ENCODE results near the gene RUNX3.
"Not testable (repeated sequence)": the region's sequence is repeated elsewhere in the genome, so short reads cannot be mapped to it uniquely, and the experiment has no call there.

The RUNX3 gene

GRCh38 chr1:24901791-24902470 lies 28.1 kb downstream of the RUNX3 start:
- DNase-seq (ENCODE audit: low read depth), result no peak

GRCh38 chr1:24900985-24901781 lies 28.9 kb downstream of the RUNX3 start:
- DNase-seq (ENCODE audit: low read depth), result no peak

DNA sequence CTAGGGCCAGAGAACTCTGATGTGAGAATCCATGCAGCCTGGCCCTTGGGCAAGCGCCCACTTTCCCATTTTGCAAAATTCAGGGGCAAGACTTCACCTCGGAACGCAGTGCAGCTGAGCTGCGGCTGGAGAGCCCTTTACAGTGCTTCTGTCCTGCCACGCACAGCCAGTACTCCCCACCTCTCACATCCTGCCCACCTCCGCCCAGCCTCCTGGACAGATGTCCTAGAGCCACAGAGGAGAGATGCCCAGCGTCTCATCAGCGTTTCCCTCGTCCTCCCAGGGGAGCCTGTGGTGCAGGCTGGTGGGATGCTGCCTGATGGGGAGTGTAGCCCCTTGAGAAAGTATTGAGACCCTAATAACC lies 29.6 kb downstream of the RUNX3 start:
- no peak for DNase-seq (ENCODE audit: low read depth)

GRCh38 chr1:24899581-24900485 lies 30.2 kb downstream of the RUNX3 start:
- no peak for DNase-seq (ENCODE audit: low read depth)

- DNase-seq (ENCODE audit: low read depth), result no peak
Measured at GRCh38 chr1:24898909-24899439, 31.1 kb downstream of the RUNX3 start.

GRCh38 chr1:24898152-24898908 lies 31.7 kb downstream of the RUNX3 start:
- DNase-seq (ENCODE audit: low read depth), result no peak

DNA sequence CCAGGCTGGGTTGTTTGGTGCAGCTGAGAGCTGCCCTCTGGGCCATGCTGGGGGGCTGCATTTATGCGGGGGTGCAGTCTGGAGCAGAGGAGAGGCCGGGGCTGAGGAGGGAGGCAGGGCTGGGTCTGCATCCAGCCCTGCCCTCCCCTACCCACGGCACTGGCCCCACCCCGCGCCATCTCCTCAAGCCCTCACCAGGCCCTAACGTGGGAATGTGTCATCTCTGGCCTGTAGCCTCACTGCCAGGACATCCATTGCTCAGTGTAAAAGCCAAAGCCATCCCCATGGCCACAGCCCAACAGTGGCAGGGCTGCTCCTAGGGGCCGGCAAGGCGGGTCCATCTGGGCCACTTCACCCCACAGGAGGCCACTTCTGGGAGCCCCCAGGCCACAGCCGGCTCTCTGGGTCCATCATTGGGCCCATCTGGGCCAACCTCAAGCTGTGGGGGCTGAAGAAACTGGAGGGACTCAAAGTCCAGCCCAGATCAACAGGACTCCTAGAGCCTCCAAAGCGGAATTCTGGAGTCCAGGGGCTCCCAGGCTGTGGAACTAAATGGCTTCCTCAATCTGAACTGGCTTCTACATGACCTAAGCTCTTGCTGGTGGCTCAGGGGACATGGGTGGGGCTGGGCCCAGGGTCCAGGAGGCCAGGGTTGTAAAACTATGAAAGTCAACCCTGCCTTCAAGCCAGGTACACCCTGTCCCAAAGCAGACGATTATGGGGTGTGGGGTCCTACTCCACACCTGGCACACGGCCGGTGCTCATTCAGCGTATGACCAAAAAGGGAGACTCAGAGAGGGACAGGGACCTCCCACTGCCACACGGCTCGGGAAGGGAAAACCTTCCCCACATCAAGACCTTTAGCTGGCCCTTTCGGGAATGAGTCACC lies 32.6 kb downstream of the RUNX3 start:
- DNase-seq (ENCODE audit: low read depth), result no peak

DNA sequence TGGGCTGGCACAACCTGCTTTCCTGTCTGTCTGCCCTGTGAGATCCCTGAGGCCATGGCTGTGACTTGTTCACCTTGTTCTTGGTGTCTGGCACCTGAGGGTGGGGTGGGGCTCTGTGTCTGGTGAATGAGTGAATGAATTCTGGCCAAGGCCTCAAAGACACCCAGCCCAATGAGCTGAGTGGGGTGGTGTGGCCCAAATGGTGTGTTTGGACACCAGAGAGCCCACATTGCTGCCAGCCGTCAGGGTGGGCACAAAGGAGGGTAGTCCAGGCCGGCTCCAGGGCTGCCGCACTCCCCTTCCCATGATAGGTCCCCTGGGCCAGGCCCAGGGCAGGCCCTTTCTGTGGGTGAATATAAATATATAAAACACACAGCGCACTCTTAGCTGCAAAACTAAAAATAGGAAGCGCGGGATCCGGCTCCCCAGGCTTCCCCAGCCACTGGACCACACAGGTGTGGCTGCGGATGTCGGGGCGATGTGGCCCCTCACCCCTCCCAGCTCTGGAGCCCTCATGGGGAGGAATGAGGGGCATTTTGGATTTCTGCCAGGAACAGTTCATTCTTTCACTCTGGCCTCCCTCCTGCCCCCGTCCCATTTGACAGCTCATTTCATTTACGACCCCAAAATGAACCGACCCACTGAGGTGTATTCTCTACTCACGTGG lies 33.3 kb downstream of the RUNX3 start:
- no peak for DNase-seq (ENCODE audit: low read depth)

DNA sequence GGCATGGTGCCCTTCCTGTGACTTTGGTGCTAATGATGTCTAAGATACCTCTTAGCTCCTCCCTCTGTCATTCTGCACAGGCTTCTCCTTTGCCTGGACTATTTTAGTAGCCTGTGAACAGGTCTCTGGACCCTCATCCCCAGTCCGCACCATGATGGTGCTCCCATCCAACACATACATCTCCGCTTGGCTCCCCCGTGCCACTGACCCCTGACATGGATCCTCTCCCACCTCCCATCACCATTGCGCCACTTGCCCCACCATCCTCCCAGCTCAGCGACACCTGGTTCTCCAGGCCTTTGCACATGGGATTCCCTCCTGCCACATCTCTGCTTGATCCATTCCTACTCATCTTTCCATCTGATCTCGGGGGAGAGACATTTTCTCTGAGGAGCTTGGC lies 33.9 kb downstream of the RUNX3 start:
- no peak for DNase-seq (ENCODE audit: low read depth)

DNA sequence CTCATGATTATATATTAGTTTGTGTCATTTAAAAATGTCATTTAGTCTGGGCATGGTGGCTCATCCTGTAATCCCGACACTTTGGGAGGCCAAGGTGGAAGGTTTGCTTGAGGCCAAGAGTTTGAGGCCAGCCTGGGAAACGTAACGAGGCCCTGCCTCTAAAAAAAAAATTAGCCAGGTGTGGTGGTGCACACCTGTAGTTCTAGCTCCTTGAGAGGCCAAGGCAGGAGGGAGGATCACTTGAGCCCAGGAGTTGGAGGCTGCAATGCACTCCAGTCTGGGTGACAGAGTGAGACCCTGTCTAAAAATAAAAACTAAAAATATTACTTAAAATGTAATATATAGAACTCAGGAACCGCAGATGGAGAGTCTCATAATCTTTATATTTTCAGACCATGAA lies 34.6 kb downstream of the RUNX3 start:
- no peak for DNase-seq (ENCODE audit: low read depth)

DNA sequence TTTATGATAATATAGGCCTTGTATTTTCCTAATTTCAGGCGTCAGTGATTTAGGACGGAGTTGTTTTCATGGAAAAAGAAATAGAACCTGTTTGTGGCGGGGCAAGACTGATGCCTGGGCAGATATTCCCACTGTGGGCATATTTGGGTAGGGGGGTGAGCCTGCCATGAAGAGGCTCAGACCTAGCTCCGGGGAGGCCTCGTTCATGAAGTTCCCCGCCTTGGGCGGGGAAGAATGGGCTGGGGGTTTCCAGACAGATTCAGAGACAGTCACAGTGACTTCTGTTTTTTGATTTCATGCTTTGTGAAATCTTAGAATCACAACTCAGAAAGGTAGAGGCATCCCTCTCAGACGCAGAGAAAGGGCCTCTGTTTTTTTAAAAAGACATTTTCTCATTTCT lies 36.1 kb downstream of the RUNX3 start:
- no peak for DNase-seq (ENCODE audit: low read depth)

GRCh38 chr1:24893431-24893830 lies 36.6 kb downstream of the RUNX3 start:
- no peak for DNase-seq (ENCODE audit: low read depth)

DNA sequence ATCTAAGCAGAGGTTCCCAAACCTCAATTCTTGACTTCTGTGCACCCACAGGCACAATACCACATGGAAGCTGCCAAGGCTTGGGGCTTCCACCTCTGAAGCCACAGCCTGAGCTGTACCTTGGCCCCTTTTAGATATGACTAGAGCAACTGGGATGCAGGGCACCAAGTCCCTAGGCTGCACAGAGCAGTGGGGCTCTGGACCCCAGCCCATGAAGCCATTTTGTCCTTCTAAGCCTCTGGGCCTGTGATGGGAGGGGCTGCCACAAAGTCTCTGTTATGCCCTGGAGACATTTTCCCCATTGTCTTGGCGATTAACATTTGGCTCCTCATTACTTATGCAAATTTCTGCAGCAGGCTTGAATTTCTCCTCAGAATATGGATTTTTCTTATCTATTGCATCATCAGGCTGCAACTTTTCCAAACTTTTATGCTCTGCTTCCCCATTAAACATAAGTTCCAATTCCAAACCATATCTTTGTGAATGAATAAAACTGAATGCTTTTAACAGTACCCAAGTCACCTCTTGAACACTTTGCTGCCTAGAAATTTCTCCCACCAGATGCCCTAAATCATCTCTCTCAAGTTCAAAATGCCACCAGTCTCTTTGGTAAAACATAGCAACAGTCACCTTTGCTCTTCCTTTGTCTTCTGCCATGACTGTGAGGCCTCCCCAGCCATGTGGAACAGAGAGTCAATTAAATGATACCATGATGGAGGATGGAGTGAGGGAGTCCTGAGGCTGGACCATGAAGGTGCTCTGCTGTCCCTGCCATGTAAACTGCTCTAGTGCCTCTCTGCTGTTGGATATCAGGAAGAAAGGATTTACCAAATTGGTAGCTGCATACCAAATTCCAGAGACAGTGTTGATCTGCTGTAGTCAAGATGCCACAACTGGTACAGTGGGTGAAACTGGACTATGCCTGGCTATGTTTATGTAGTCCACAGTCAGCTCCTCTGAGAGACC lies 37.6 kb downstream of the RUNX3 start:
- DNase-seq (ENCODE audit: low read depth), result no peak

DNA sequence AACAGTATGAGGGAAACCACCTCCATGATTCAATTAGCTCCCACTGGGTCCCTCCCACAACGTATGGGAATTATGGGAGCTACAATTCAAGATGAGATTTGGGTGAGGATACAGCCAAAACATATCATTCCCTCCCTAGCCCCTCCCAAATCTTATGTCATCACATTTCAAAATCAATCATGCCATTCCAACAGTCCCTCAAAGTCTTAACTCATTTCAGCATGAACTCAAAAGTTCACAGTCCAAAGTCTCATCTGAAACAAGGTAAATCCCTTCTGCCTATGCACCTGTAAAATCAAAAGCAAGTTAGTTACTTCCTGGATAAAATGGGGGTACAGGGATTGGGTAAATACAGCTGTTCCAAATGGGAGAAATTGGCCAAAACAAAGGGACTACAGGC lies 38.7 kb downstream of the RUNX3 start:
- not testable (repeated sequence) for DNase-seq (ENCODE audit: low read depth)

DNA sequence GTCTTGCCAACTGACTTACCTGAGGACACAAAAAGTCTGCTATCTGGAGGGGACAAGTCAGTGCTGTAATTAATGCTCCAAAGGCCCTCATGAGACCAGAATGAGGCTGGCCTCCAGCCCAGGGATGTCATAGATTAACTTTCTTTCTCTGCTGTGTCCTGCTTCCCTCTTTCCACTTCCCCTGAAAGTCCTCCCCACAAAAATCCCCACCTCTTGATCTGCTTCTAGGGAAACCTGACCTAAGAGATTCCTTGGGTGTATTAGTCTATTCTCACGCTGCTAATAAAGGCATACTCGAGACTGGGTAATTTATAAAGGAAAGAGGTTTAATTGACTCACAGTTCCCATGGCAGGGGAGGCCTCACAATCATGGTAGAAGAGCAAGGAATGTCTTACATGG lies 39.2 kb downstream of the RUNX3 start:
- DNase-seq (ENCODE audit: low read depth), result no peak

- no peak for DNase-seq (ENCODE audit: low read depth)
Measured at GRCh38 chr1:24888971-24889676, 41.0 kb downstream of the RUNX3 start.

DNA sequence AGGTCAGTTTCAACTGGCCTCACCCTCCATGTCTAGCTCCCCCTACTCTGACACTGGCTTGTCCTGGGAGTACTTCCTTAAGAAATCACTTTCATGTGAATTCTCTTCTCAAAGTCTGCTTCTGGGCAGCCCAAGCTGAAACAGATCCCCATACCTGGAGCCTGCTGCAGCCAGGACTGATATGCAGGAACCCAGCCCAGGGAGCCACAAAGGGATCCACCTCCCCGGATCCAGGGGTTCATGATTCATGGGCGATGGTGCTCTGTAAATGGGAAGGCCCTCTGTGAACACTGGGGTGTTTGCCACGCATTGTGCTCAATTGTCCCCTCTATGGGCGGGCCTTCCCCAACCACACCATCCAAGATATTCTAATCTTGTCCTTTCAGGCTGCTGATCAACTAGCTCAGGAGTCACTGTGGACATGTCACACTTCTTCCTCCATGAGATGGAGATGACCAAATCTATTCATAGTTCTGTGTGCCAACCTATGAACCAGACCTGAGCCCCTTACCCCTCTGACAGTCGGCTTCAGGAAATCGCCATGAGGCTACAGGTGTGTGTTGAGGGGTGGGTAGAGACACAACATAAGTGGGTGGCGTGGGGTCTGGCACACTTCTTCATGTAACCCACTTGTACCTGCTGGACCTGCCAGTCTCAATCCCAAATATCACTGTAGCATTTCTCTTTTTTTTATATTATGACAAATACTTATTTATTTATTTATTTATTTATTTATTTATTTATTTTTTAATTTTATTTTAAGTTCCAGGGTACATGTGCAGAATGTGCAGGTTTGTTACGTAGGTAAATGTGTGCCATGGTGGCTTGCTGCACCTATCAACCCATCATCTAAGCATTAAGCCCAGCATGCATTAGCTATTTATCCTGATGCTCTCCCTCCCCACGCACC lies 41.8 kb downstream of the RUNX3 start:
- no peak for DNase-seq (ENCODE audit: low read depth)

Measured in stimulated activated CD8-positive, alpha-beta memory T cell treated with anti-CD3 and anti-CD28 coated beads, Interleukin-15, amount 100 ng/mL, for 24 hours (primary cell).